ENCODE measurements around the gene PKDREJ. TPM values are rescaled to one million over a fixed set of nuclear protein-coding genes. Genes with fewer than 3 reads are reported as not detected.

Gene PKDREJ
- total RNA-seq, 4 donors from 2014 or later, result 0.27 TPM; not detected in 3

GRCh38 chr22:46214616-46215015 lies 48.5 kb downstream of the PKDREJ start:
- TF ChIP-seq EP300 (IDR thresholded peaks at IDR 0.05; ENCODE audit: low read depth) (no peak), POLR2A (IDR thresholded peaks at IDR 0.05) (no peak), POLR2AphosphoS5 (IDR thresholded peaks at IDR 0.05) (no peak), CTCF (IDR thresholded peaks at IDR 0.05) (no peak)
- no peak for DNase-seq
- 97 to 100% methylated on average over 15 to 28 of the region's 28 CpGs for WGBS, 2 donors (ENCODE audit: low coverage in 1 of 2)

GRCh38 chr22:46214149-46214548 lies 49.0 kb downstream of the PKDREJ start:
- peaks cover 3 to 7% of the 10 kb centered on the region in 2 donors for H3K9me3 ChIP-seq
- no peaks in the 10 kb centered on the region for H3K27me3 ChIP-seq
- H3K36me3 ChIP-seq, result peaks cover 0 to 48% (median 25%) of the 10 kb centered on the region in 4 donors
- H3K4me1 ChIP-seq, result no peaks in the 10 kb centered on the region
- in situ Hi-C loops (cut with MboI; ENCODE audit: low pct_ligation_motif_present in 1 of 4, low pct_unique_long_range_greater_than_20kb in 1 of 4, low sequenced_read_pairs in 3 of 4) (no loop called here), intact Hi-C loops (cut with DNase I; ENCODE audit: low total_unique reads) (loop anchor here (10.0 kb wide), 1 partner anchor 49 kb away; no protein-coding TSS in a partner anchor)
- no peak overlapping the region for H3K27ac ChIP-seq
- 96 to 98% methylated on average over 8 to 29 of the region's 29 CpGs for WGBS, 2 donors (ENCODE audit: low coverage in 1 of 2)
- TF ChIP-seq POLR2A (IDR thresholded peaks at IDR 0.05) (no peak), POLR2AphosphoS5 (IDR thresholded peaks at IDR 0.05) (no peak), EP300 (IDR thresholded peaks at IDR 0.05; ENCODE audit: low read depth) (no peak), CTCF (IDR thresholded peaks at IDR 0.05) (no peak)
- no peak for DNase-seq
- H3K4me3 ChIP-seq, result no peak overlapping the region

More at GRCh38 chr22:46214616-46215015, 48.5 kb downstream of the PKDREJ start:
- H3K9me3 ChIP-seq, result peaks cover 0 to 2% of the 10 kb centered on the region in 2 donors
- no peak overlapping the region for H3K27ac ChIP-seq
- no peak overlapping the region for H3K4me3 ChIP-seq
- intact Hi-C loops (cut with DNase I; ENCODE audit: low total_unique reads), result loop anchor here (10.0 kb wide), 1 partner anchor 50 kb away; no protein-coding TSS in a partner anchor
- H3K36me3 ChIP-seq, result peaks cover 0 to 48% (median 23%) of the 10 kb centered on the region in 4 donors
- in situ Hi-C loops (cut with MboI; ENCODE audit: low pct_ligation_motif_present in 1 of 4, low pct_unique_long_range_greater_than_20kb in 1 of 4, low sequenced_read_pairs in 3 of 4), result no loop called here
- H3K4me1 ChIP-seq, result no peaks in the 10 kb centered on the region
- no peaks in the 10 kb centered on the region for H3K27me3 ChIP-seq

GRCh38 chr22:46213052-46213451 lies 50.1 kb downstream of the PKDREJ start:
- DNase-seq, result no peak
- H3K4me3 ChIP-seq, result no peak overlapping the region
- no peaks in the 10 kb centered on the region for H3K27me3 ChIP-seq
- H3K4me1 ChIP-seq, result no peaks in the 10 kb centered on the region
- H3K9me3 ChIP-seq, result peaks cover 11 to 13% of the 10 kb centered on the region in 2 donors
- no peak for TF ChIP-seq CTCF (IDR thresholded peaks at IDR 0.05)
- no peak for TF ChIP-seq POLR2A (IDR thresholded peaks at IDR 0.05)
- no peak for TF ChIP-seq EP300 (IDR thresholded peaks at IDR 0.05; ENCODE audit: low read depth)
- TF ChIP-seq POLR2AphosphoS5 (IDR thresholded peaks at IDR 0.05), result no peak
- peaks cover 0 to 55% (median 25%) of the 10 kb centered on the region in 4 donors for H3K36me3 ChIP-seq
- no peak overlapping the region for H3K27ac ChIP-seq
- in situ Hi-C loops (cut with MboI; ENCODE audit: low pct_ligation_motif_present in 1 of 4, low pct_unique_long_range_greater_than_20kb in 1 of 4, low sequenced_read_pairs in 3 of 4), result no loop called here
- intact Hi-C loops (cut with DNase I; ENCODE audit: low total_unique reads), result loop anchor here (10.0 kb wide), 1 partner anchor 48 kb away; no protein-coding TSS in a partner anchor
- WGBS, 2 donors (ENCODE audit: low coverage in 1 of 2), result 89 to 90% methylated on average over 3 to 4 of the region's 4 CpGs

- peaks cover 11 to 13% of the 10 kb centered on the region in 2 donors for H3K9me3 ChIP-seq
- no peaks in the 10 kb centered on the region for H3K4me1 ChIP-seq
- 86 to 89% methylated on average over 4 of the region's 4 CpGs for WGBS, 2 donors (ENCODE audit: low coverage in 1 of 2)
- no peaks in the 10 kb centered on the region for H3K27me3 ChIP-seq
- DNase-seq, result no peak
- H3K36me3 ChIP-seq, result peaks cover 0 to 55% (median 25%) of the 10 kb centered on the region in 4 donors
- no peak overlapping the region for H3K27ac ChIP-seq
- in situ Hi-C loops (cut with MboI; ENCODE audit: low pct_ligation_motif_present in 1 of 4, low pct_unique_long_range_greater_than_20kb in 1 of 4, low sequenced_read_pairs in 3 of 4) (no loop called here), intact Hi-C loops (cut with DNase I; ENCODE audit: low total_unique reads) (loop anchor here (10.0 kb wide), 1 partner anchor 47 kb away; no protein-coding TSS in a partner anchor)
- no peak overlapping the region for H3K4me3 ChIP-seq
- TF ChIP-seq POLR2A (IDR thresholded peaks at IDR 0.05), result no peak
- TF ChIP-seq EP300 (IDR thresholded peaks at IDR 0.05; ENCODE audit: low read depth), result no peak
- TF ChIP-seq POLR2AphosphoS5 (IDR thresholded peaks at IDR 0.05), result no peak
- no peak for TF ChIP-seq CTCF (IDR thresholded peaks at IDR 0.05)
Measured at GRCh38 chr22:46212195-46212594, 50.9 kb downstream of the PKDREJ start.
